MM.1S (cell line): ENCODE results near the gene PGLYRP3.
A peak's percentile ranks its signal among the peaks of the same experiment; 100 is the strongest.

Source experiments
- DNase-seq: peaks from one replicate; pipeline ENCODE4 v3.0.0-alpha.2; 2015
- H2AFZ ChIP-seq: fragments of 300-600 bp; sonication (generic); 2 replicates; pipeline ENCODE4 v1.6.0; 2016; ENCODE audit warnings: antibody characterized with exemption, low read length
- H3F3A ChIP-seq: fragments of 300-600 bp; sonication (generic); 2 replicates; pipeline ENCODE4 v1.6.1; 2016; ENCODE audit warnings: mild to moderate bottlenecking, antibody characterized with exemption, low read length, moderate library complexity, mixed read lengths; ENCODE audit not compliant: insufficient read depth
- H3K27ac ChIP-seq: fragments of 300-600 bp; sonication (generic); 2 replicates; pipeline ENCODE4 v1.5.1; 2016; ENCODE audit warnings: mild to moderate bottlenecking, low read length
- H3K27me3 ChIP-seq: fragments of 300-600 bp; sonication (generic); replicated peaks from 2 replicates; pipeline ENCODE4 v1.6.0; 2016; ENCODE audit warnings: low read length; ENCODE audit not compliant: insufficient read depth
- H3K36me3 ChIP-seq: fragments of 300-600 bp; sonication (generic); replicated peaks from 2 replicates; pipeline ENCODE4 v1.6.1; 2016; ENCODE audit warnings: mild to moderate bottlenecking, low read length, mixed read lengths; ENCODE audit not compliant: insufficient read depth
- H3K4me1 ChIP-seq: fragments of 300-600 bp; sonication (generic); 2 replicates; pipeline ENCODE4 v1.6.1; 2016; ENCODE audit warnings: low read length, mixed read lengths
- H3K4me2 ChIP-seq: fragments of 300-600 bp; sonication (generic); 2 replicates; pipeline ENCODE4 v1.6.0; 2016; ENCODE audit warnings: low read depth, low read length
- H3K4me3 ChIP-seq: fragments of 300-600 bp; sonication (generic); 2 replicates; pipeline ENCODE4 v1.5.1; 2016; ENCODE audit warnings: low read length, mixed read lengths
- H3K79me2 ChIP-seq: fragments of 300-600 bp; sonication (generic); 2 replicates; pipeline ENCODE4 v1.6.1; 2016; ENCODE audit warnings: mixed run types, low read length, mixed read lengths
- H3K9ac ChIP-seq: fragments of 300-600 bp; sonication (generic); 2 replicates; pipeline ENCODE4 v1.6.1; 2016; ENCODE audit warnings: low read length, mixed read lengths
- H3K9me2 ChIP-seq: fragments of 300-600 bp; sonication (generic); replicated peaks from 2 replicates; pipeline ENCODE4 v1.6.1; 2016; ENCODE audit warnings: mild to moderate bottlenecking, low read length, mixed read lengths; ENCODE audit not compliant: insufficient read depth
- H3K9me3 ChIP-seq: fragments of 300-600 bp; sonication (generic); replicated peaks from 2 replicates; pipeline ENCODE4 v1.6.1; 2016; ENCODE audit warnings: mild to moderate bottlenecking, low read length, mixed read lengths; ENCODE audit not compliant: insufficient read depth
- H4K20me1 ChIP-seq: fragments of 300-600 bp; sonication (generic); 2 replicates; pipeline ENCODE4 v1.6.1; 2016; ENCODE audit warnings: mild to moderate bottlenecking, low read length, moderate library complexity, mixed read lengths; ENCODE audit not compliant: insufficient read depth
- CTCF ChIP-seq: fragments of 300-600 bp; sonication (generic); IDR thresholded peaks from 2 replicates; pipeline ENCODE4 v1.5.1; 2016; ENCODE audit warnings: antibody characterized with exemption, low read length, mixed read lengths
- EZH2 ChIP-seq: fragments of 300-600 bp; sonication (generic); optimal IDR thresholded peaks from 2 replicates; pipeline ENCODE3; 2017; ENCODE audit warnings: low read depth, mild to moderate bottlenecking, antibody characterized with exemption, low read length, mixed read lengths
- EZH2phosphoT487 ChIP-seq: fragments of 300-600 bp; sonication (generic); IDR thresholded peaks from 2 replicates; pipeline ENCODE4 v1.6.1; 2018; ENCODE audit warnings: antibody characterized with exemption, low read length

PGLYRP3 gene

GRCh38 chr1:153277852-153278251 is 34.9 kb downstream of the PGLYRP3 start:
- H3K9me3 ChIP-seq: no peaks in the 10 kb centered on the region
- no peaks in the 10 kb centered on the region for H3F3A ChIP-seq
- DNase-seq: peak; percentile 92
- no peaks in the 10 kb centered on the region for H4K20me1 ChIP-seq
- H3K4me1 ChIP-seq: no peaks in the 10 kb centered on the region
- H3K79me2 ChIP-seq: no peaks in the 10 kb centered on the region
- no peak overlapping the region for H3K4me3 ChIP-seq
- no peaks in the 10 kb centered on the region for H3K27me3 ChIP-seq
- H3K9ac ChIP-seq: no peak overlapping the region
- H3K4me2 ChIP-seq: no peak overlapping the region
- TF ChIP-seq CTCF: peak; percentile 100
- TF ChIP-seq EZH2: no peak
- H3K27ac ChIP-seq: no peak overlapping the region
- no peaks in the 10 kb centered on the region for H3K36me3 ChIP-seq
- H2AFZ ChIP-seq: no peak overlapping the region
- H3K9me2 ChIP-seq: no peaks in the 10 kb centered on the region

- H2AFZ ChIP-seq: no peak overlapping the region
- H3K27ac ChIP-seq: no peak overlapping the region
- H3K4me2 ChIP-seq: no peak overlapping the region
- no peaks in the 10 kb centered on the region for H3K79me2 ChIP-seq
- no peak overlapping the region for H3K4me3 ChIP-seq
- H3K9me2 ChIP-seq: no peaks in the 10 kb centered on the region
- H4K20me1 ChIP-seq: no peaks in the 10 kb centered on the region
- H3K27me3 ChIP-seq: no peaks in the 10 kb centered on the region
- no peaks in the 10 kb centered on the region for H3K4me1 ChIP-seq
- no peaks in the 10 kb centered on the region for H3K36me3 ChIP-seq
- no peak overlapping the region for H3K9ac ChIP-seq
- no peak for DNase-seq
- H3F3A ChIP-seq: no peaks in the 10 kb centered on the region
- no peaks in the 10 kb centered on the region for H3K9me3 ChIP-seq
- no peak for TF ChIP-seq CTCF
- TF ChIP-seq EZH2: no peak
- TF ChIP-seq EZH2phosphoT487: no peak
Observed at GRCh38 chr1:153272186-153272585, 40.6 kb downstream of the PGLYRP3 start.

GRCh38 chr1:153271711-153272110 is 41.0 kb downstream of the PGLYRP3 start:
- H3K79me2 ChIP-seq: no peaks in the 10 kb centered on the region
- H3K9ac ChIP-seq: no peak overlapping the region
- no peaks in the 10 kb centered on the region for H3F3A ChIP-seq
- no peaks in the 10 kb centered on the region for H3K4me1 ChIP-seq
- TF ChIP-seq CTCF: no peak
- no peak for TF ChIP-seq EZH2
- no peak for TF ChIP-seq EZH2phosphoT487
- H3K27me3 ChIP-seq: no peaks in the 10 kb centered on the region
- H3K4me3 ChIP-seq: no peak overlapping the region
- H2AFZ ChIP-seq: no peak overlapping the region
- no peaks in the 10 kb centered on the region for H3K36me3 ChIP-seq
- no peak overlapping the region for H3K27ac ChIP-seq
- no peaks in the 10 kb centered on the region for H3K9me2 ChIP-seq
- no peak overlapping the region for H3K4me2 ChIP-seq
- H3K9me3 ChIP-seq: no peaks in the 10 kb centered on the region
- no peak for DNase-seq
- no peaks in the 10 kb centered on the region for H4K20me1 ChIP-seq

GRCh38 chr1:153265457-153265856 is 47.3 kb downstream of the PGLYRP3 start:
- H3K27me3 ChIP-seq: peaks cover 13% of the 10 kb centered on the region

More at GRCh38 chr1:153265457-153265856, 47.3 kb downstream of the PGLYRP3 start:
- H3K4me3 ChIP-seq: no peak overlapping the region
- H3K9me2 ChIP-seq: no peaks in the 10 kb centered on the region
- H3K4me2 ChIP-seq: no peak overlapping the region
- no peaks in the 10 kb centered on the region for H3K79me2 ChIP-seq
- H3K27ac ChIP-seq: no peak overlapping the region
- H3K9me3 ChIP-seq: no peaks in the 10 kb centered on the region
- no peaks in the 10 kb centered on the region for H3K36me3 ChIP-seq
- peaks cover 4% of the 10 kb centered on the region; the same call in 1 of the 2 replicates for H3F3A ChIP-seq
- no peak overlapping the region for H3K9ac ChIP-seq
- H4K20me1 ChIP-seq: no peaks in the 10 kb centered on the region
- H2AFZ ChIP-seq: no peak overlapping the region
- H3K4me1 ChIP-seq: peaks cover 19% of the 10 kb centered on the region
- TF ChIP-seq CTCF: peak; percentile 22; the same call in 1 of the 2 replicates
- no peak for TF ChIP-seq EZH2
- DNase-seq: no peak
